K562 (cell line): ENCODE results near the gene ZBTB9. TPM values are rescaled to one million over a fixed set of nuclear protein-coding genes. Genes with fewer than 3 reads are reported as not detected.
A peak's percentile ranks its signal among the peaks of the same experiment; 100 is the strongest.

ENCODE experiments used
- ATF1 ChIP-seq, 2 experiments: fragments of 450-650 bp in 1 of 2; IDR thresholded peaks; 2 replicates each; pipeline ENCODE4 v1.6.1; 2016; ENCODE audit warnings: missing compliant biosample characterization in 1 of 2, missing genetic modification characterization in 1 of 2
- CBX3 ChIP-seq, 2 experiments: IDR thresholded peaks; 1 replicate in 1 of 2; 2 replicates in 1 of 2; pipeline ENCODE4 v1.6.1; 2012; ENCODE audit warnings: inconsistent platforms in 2 of 2, low read length in 2 of 2, borderline replicate concordance in 1 of 2, control low read depth in 1 of 2
- E2F3 ChIP-seq: fragments of 250-450 bp; sonication (Bioruptor Pico); IDR thresholded peaks from 2 replicates; pipeline ENCODE4 v1.4.0; 2020; ENCODE audit warnings: mild to moderate bottlenecking
- FOXA3 ChIP-seq, 2 experiments: fragments of 450-650 bp in 1 of 2; sonication (generic) in 1 of 2; formaldehyde crosslinking; IDR thresholded peaks in 1 of 2; conservative IDR thresholded peaks in 1 of 2; 2 replicates each; pipeline versions ENCODE4 v1.4.0 to v1.8.0; 2020 to 2022; ENCODE audit warnings: mild to moderate bottlenecking in 2 of 2, missing genetic modification reagents in 1 of 2
- FUS ChIP-seq: fragments of 200-400 bp; formaldehyde crosslinking; optimal IDR thresholded peaks from 2 replicates; pipeline ENCODE3; 2017; ENCODE audit warnings: low read depth, low read length
- KAT8 ChIP-seq: fragments of 450-650 bp; IDR thresholded peaks from 2 replicates; pipeline ENCODE4 v1.6.1; 2016; ENCODE audit warnings: low read depth, mild to moderate bottlenecking
- KDM1A ChIP-seq, 2 experiments: fragments of 450-650 bp; IDR thresholded peaks; 2 replicates each; pipeline ENCODE4 v1.6.1; 2016; ENCODE audit warnings: mild to moderate bottlenecking in 2 of 2
- MYNN ChIP-seq, 2 experiments: sonication (generic); formaldehyde crosslinking in 1 of 2; IDR thresholded peaks; 2 replicates each; pipeline versions ENCODE4 v1.5.0 to v1.6.1; 2016 to 2020; ENCODE audit warnings: antibody characterized with exemption in 1 of 2, missing genetic modification reagents in 1 of 2
- OTX1 ChIP-seq: fragments of 450-650 bp; formaldehyde crosslinking; IDR thresholded peaks from 2 replicates; pipeline ENCODE4 v1.4.0; 2022; ENCODE audit warnings: mild to moderate bottlenecking
- PTBP1 ChIP-seq: fragments of 200-400 bp; formaldehyde crosslinking; IDR thresholded peaks from 2 replicates; pipeline ENCODE4 v1.6.1; 2017; ENCODE audit warnings: low read depth, low read length
- SP1 ChIP-seq: sonication (generic); formaldehyde crosslinking; IDR thresholded peaks from 2 replicates; pipeline ENCODE4 v1.8.1; 2022; ENCODE audit warnings: mild to moderate bottlenecking, missing genetic modification reagents
- TAL1 ChIP-seq: fragments of 450-650 bp; IDR thresholded peaks from 2 replicates; pipeline ENCODE4 v1.6.1; 2016; ENCODE audit warnings: mild to moderate bottlenecking
- TARDBP ChIP-seq: fragments of 450-650 bp; IDR thresholded peaks from 2 replicates; pipeline ENCODE4 v1.6.1; 2016
- TCF3 ChIP-seq: sonication (generic); formaldehyde crosslinking; IDR thresholded peaks from 2 replicates; pipeline ENCODE4 v1.4.0; 2020; ENCODE audit warnings: mild to moderate bottlenecking, missing genetic modification reagents
- ZNF12 ChIP-seq: sonication (generic); formaldehyde crosslinking; IDR thresholded peaks from 2 replicates; pipeline ENCODE4 v1.4.0; 2020; ENCODE audit warnings: mild to moderate bottlenecking, missing genetic modification reagents
- ZNF347 ChIP-seq: fragments of 450-650 bp; formaldehyde crosslinking; IDR thresholded peaks from 2 replicates; pipeline ENCODE4 v1.4.0; 2020; ENCODE audit warnings: low read depth, mild to moderate bottlenecking, moderate library complexity
- ZNF830 ChIP-seq: fragments of 250-450 bp; sonication (Bioruptor Pico); IDR thresholded peaks from 2 replicates; pipeline ENCODE4 v1.5.0; 2021; ENCODE audit warnings: mild to moderate bottlenecking
- polyA plus RNA-seq, 8 experiments: library from polyadenylated mRNA; depleted of rRNA in 4 of 8; stranded (reverse) in 5 of 8; unstranded in 3 of 8; fragments of >200 nt; fragmentation: Nextera tagmentation in 2 of 8; fragmentation: Illumina TruSeq in 1 of 8; extraction: Ambion mirVana in 2 of 8; extraction: Trizol in 1 of 8; gene quantifications; 2 replicates each; pipeline versions ENCODE4 v1.2.1 to v1.2.3, GENCODE V29; 2011 to 2014; ENCODE audit warnings: inconsistent platforms in 1 of 8, missing spikeins in 1 of 8
- total RNA-seq, 7 experiments: library from RNA; depleted of rRNA in 6 of 7; stranded (reverse); fragments of >200 nt in 6 of 7; fragmentation: Illumina TruSeq in 2 of 7; extraction: Trizol in 2 of 7; gene quantifications; 2 replicates each; pipeline versions ENCODE4 v1.2.1 to v1.2.3, GENCODE V29; 2011 to 2021; ENCODE audit warnings: low replicate concordance in 1 of 7
- TF ChIP-seq, protein P1 (sequence below): fragments of 450-650 bp; IDR thresholded peaks from 2 replicates; pipeline ENCODE4 v1.6.1; 2017; ENCODE audit warnings: antibody characterized with exemption, mild to moderate bottlenecking
- TF ChIP-seq, protein P2 (sequence below): IDR thresholded peaks from 2 replicates; pipeline ENCODE4 v1.6.1; 2011; ENCODE audit warnings: borderline replicate concordance, low read depth, mild to moderate bottlenecking, moderate library complexity, low read length; ENCODE audit not compliant: insufficient read depth, poor library complexity, severe bottlenecking
- TF ChIP-seq, protein P3 (sequence below): sonication (generic); formaldehyde crosslinking; IDR thresholded peaks from 2 replicates; pipeline ENCODE4 v1.8.1; 2023; ENCODE audit warnings: mild to moderate bottlenecking, missing genetic modification reagents
- TF ChIP-seq, protein P4 (sequence below): fragments of 450-650 bp; IDR thresholded peaks from 2 replicates; pipeline ENCODE4 v1.6.1; 2016; ENCODE audit warnings: low read depth, mild to moderate bottlenecking, moderate library complexity

The ZBTB9 gene
- total and polyA plus RNA-seq, 9 of the 15 experiments (the other 6 are each of a cell fraction or from before 2014, with no cell fraction given), result 1.9 to 19.5 (median 10.4) TPM

DNA sequence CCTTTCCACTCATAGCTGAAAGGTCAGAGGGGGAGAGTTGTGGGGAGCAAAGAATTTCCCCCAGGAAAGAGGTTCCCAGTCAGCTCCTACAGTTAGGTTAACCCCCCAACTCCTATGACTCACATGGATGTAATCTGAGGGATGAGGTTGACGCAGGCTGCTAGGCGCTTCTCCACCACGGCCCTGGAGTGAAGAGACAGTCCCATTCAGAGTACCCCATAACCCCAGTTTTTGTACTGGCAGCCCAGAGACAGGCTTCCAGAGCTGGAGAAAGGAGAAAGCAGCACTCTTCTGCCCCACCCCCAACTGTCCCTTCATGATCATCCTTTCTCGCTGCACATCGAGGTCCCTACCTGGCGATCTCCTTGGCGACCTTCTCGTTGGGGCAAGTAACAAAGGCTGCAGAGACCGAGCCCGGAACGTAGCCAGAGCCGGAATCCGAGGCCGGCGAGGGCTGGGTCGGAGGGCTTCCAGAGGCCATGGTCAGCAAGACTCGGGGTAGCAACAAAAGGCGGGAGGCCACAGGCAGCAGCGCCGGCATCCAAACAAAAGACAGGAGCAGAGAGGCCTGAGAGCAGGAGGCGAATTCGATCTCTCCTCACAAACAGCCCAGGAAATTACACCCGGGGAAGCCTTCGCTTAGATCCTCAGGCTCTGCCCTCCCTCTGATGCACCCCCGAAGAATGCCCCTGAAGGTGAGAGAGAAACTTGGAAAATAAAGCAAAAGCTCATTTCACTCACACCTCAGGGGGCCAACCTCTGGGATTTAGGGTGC, 37.1 kb upstream of the ZBTB9 start (continued):
- TF ChIP-seq, protein P1, sequence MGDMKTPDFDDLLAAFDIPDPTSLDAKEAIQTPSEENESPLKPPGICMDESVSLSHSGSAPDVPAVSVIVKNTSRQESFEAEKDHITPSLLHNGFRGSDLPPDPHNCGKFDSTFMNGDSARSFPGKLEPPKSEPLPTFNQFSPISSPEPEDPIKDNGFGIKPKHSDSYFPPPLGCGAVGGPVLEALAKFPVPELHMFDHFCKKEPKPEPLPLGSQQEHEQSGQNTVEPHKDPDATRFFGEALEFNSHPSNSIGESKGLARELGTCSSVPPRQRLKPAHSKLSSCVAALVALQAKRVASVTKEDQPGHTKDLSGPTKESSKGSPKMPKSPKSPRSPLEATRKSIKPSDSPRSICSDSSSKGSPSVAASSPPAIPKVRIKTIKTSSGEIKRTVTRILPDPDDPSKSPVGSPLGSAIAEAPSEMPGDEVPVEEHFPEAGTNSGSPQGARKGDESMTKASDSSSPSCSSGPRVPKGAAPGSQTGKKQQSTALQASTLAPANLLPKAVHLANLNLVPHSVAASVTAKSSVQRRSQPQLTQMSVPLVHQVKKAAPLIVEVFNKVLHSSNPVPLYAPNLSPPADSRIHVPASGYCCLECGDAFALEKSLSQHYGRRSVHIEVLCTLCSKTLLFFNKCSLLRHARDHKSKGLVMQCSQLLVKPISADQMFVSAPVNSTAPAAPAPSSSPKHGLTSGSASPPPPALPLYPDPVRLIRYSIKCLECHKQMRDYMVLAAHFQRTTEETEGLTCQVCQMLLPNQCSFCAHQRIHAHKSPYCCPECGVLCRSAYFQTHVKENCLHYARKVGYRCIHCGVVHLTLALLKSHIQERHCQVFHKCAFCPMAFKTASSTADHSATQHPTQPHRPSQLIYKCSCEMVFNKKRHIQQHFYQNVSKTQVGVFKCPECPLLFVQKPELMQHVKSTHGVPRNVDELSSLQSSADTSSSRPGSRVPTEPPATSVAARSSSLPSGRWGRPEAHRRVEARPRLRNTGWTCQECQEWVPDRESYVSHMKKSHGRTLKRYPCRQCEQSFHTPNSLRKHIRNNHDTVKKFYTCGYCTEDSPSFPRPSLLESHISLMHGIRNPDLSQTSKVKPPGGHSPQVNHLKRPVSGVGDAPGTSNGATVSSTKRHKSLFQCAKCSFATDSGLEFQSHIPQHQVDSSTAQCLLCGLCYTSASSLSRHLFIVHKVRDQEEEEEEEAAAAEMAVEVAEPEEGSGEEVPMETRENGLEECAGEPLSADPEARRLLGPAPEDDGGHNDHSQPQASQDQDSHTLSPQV, result peak; percentile 32; the same call in 1 of the 2 replicates
- TF ChIP-seq TAL1 (no peak), SP1 (CRISPR knock-in tag) (no peak), KAT8 (no peak), ATF1 (CRISPR knock-in tag; IDR thresholded peaks at IDR 0.05) (no peak), ATF1 (tag; IDR thresholded peaks at IDR 0.05) (no peak), FOXA3 (CRISPR knock-in tag; conservative IDR thresholded peaks at IDR 0.05 in 1 of 2, IDR thresholded peaks at IDR 0.05 in 1 of 2) (no peak), FUS (no peak), CBX3 (IDR thresholded peaks at IDR 0.05; ENCODE audit: borderline replicate concordance in 1 of 2, low read length in 2 of 2) (no peak), ZNF830 (CRISPR knock-in tag) (no peak), KDM1A (IDR thresholded peaks at IDR 0.05) (peak in 1 of 2 experiments; percentile 0; a peak in 1 of 4 replicates), MYNN (IDR thresholded peaks at IDR 0.05) (no peak), MYNN (CRISPR knock-in tag; IDR thresholded peaks at IDR 0.05) (no peak), ZNF347 (CRISPR knock-in tag) (no peak), E2F3 (CRISPR knock-in tag) (no peak), OTX1 (no peak), ZNF12 (CRISPR knock-in tag) (0 out of 2 replicates have a peak, but pooled peaks have one; percentile 5), TCF3 (CRISPR knock-in tag) (no peak), PTBP1 (no peak), TARDBP (no peak)
- TF ChIP-seq, protein P2, sequence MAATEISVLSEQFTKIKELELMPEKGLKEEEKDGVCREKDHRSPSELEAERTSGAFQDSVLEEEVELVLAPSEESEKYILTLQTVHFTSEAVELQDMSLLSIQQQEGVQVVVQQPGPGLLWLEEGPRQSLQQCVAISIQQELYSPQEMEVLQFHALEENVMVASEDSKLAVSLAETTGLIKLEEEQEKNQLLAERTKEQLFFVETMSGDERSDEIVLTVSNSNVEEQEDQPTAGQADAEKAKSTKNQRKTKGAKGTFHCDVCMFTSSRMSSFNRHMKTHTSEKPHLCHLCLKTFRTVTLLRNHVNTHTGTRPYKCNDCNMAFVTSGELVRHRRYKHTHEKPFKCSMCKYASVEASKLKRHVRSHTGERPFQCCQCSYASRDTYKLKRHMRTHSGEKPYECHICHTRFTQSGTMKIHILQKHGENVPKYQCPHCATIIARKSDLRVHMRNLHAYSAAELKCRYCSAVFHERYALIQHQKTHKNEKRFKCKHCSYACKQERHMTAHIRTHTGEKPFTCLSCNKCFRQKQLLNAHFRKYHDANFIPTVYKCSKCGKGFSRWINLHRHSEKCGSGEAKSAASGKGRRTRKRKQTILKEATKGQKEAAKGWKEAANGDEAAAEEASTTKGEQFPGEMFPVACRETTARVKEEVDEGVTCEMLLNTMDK, result no peak
- TF ChIP-seq, protein P3, sequence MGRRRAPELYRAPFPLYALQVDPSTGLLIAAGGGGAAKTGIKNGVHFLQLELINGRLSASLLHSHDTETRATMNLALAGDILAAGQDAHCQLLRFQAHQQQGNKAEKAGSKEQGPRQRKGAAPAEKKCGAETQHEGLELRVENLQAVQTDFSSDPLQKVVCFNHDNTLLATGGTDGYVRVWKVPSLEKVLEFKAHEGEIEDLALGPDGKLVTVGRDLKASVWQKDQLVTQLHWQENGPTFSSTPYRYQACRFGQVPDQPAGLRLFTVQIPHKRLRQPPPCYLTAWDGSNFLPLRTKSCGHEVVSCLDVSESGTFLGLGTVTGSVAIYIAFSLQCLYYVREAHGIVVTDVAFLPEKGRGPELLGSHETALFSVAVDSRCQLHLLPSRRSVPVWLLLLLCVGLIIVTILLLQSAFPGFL, result peak; percentile 93; the same call in 1 of the 2 replicates
- TF ChIP-seq, protein P4, sequence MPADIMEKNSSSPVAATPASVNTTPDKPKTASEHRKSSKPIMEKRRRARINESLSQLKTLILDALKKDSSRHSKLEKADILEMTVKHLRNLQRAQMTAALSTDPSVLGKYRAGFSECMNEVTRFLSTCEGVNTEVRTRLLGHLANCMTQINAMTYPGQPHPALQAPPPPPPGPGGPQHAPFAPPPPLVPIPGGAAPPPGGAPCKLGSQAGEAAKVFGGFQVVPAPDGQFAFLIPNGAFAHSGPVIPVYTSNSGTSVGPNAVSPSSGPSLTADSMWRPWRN, result no peak
